HG03045 (cell line): ENCODE measurements around the gene CDKAL1.
"Not testable (repeated sequence)": the region's sequence is repeated elsewhere in the genome, so short reads cannot be mapped to it uniquely, and the experiment has no call there.

Experiments used
- ATAC-seq: cut with Tn5 transposase; IDR thresholded peaks from one replicate; pipeline ENCODE4 v1.9.1; 2021; ENCODE audit warnings: mild to moderate bottlenecking, moderate library complexity; ENCODE audit not compliant: unreplicated experiment

Gene CDKAL1

DNA sequence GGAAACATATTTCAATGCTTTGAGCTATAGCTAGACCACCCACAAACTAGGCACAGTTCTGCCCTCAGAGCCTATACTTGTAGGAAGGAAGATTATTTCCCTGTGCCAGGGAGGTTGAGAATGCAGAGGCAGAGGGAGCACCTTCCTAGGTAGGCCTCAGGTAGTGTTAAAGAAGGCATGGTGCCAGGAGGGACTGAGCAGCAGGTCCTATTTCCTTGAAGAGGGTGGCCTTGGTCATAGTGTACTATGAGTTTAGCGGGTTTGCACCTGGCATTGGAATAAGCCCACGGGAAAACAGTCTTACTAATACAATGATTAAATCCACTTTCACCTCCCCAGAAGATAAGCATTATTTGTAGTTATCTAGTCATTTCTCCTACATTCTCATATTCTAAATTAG, 375.4 kb downstream of the CDKAL1 start:
- ATAC-seq, result no peak

DNA sequence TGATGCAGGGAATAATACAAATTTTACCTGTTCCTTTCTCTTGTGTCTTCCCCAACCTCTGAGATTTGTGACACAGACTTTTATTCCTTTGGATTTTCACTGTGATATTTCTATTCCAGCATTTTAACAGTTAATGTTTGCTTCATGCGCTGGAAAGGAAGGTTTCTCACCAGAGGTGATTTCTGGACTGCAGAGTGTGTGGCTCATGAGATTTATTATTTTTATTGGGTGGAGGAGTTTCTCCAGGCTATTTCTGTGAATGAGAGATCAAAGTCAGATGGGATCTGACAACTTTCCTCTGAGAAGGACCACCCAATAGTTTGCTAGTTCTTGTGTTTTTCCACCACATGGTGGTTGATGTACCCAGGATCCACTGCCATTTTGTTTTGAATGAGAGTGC, 377.5 kb downstream of the CDKAL1 start:
- no peak for ATAC-seq

DNA sequence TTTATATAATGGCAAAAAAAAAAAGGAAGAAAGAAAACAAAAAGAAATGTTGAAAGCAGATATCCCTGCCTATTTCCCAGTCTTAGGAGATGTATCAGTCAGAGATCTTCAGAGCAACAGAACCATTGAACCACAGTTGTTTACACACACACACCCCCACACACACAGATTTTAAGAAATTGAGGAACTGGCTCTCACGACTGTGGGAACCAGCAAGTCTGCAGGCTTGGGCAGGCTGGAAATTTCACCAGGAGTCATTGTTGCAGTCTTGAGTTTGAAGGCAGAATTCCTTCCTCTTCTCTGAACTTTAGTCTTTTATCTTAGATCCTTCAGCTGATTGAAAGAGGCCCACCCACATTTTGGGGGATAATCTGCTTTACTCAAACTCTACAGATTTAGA, 380.9 kb downstream of the CDKAL1 start:
- ATAC-seq, result no peak

GRCh38 chr6:20915626-20916025, 381.4 kb downstream of the CDKAL1 start:
- no peak for ATAC-seq

DNA sequence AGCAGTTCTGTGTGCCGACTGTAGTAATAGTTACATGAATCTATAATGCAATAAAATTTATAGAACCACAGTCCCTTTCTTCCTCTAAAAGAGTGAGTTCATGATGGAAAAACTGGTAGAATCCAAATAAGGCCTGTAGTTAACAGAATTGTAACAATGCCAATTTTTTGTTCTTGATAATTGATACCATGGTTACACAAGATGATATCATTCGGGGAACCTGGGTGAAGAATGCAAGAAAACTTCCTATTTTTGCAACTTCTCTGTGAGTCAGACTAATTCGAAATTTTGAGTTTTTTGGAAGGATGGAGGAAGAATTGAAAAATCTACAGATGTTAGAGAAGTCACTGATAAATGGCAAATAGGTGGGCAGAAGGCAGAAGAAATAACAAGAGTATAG, 381.8 kb downstream of the CDKAL1 start:
- no peak for ATAC-seq

- ATAC-seq, result no peak
These were observed 384.6 kb downstream of the CDKAL1 start for GRCh38 chr6:20918868-20919267.

DNA sequence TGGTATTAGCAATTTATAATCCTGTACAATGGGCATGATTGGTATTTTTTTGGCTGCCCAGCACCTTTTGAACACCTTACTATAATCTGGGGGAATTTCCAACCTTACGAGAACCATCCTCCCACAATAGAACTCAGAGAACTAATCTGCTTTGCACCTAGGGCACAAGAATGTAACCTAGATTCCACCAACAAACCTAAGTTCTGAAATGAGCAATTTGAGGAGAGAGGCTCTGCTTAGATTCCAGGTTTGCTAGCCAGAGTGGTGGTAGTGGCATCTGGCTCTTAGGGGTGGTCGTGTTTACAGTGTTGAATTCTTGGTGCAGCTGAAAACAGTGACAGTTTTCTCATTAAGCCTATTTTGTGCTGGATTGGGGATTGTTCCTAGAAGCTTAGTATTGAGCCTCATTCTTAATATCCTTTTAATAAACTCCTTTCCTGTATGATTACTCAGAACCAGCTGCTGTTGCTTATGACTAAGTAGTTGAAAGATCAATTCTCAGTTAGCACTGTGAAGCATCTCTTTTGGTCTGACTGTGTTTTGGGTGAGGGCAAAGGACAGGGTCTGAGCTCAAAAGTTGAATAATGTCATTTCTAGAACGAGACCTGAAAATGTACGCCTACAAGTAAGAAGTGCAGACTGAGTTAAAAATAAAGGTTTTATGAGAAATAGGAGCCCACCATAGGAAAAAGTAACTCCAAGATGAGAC, 385.6 kb downstream of the CDKAL1 start:
- peak; percentile 85 for ATAC-seq

GRCh38 chr6:20921578-20921977, 387.3 kb downstream of the CDKAL1 start:
- ATAC-seq, result no peak

GRCh38 chr6:20922743-20923142, 388.5 kb downstream of the CDKAL1 start:
- ATAC-seq, result no peak

GRCh38 chr6:20924094-20924493, 389.8 kb downstream of the CDKAL1 start:
- not testable (repeated sequence) for ATAC-seq

GRCh38 chr6:20924911-20925543, 390.8 kb downstream of the CDKAL1 start:
- no peak for ATAC-seq

GRCh38 chr6:20927130-20927860, 393.0 kb downstream of the CDKAL1 start:
- ATAC-seq, result no peak

GRCh38 chr6:20929283-20929682, 395.0 kb downstream of the CDKAL1 start:
- ATAC-seq, result no peak

GRCh38 chr6:20931093-20931492, 396.8 kb downstream of the CDKAL1 start:
- ATAC-seq, result no peak

DNA sequence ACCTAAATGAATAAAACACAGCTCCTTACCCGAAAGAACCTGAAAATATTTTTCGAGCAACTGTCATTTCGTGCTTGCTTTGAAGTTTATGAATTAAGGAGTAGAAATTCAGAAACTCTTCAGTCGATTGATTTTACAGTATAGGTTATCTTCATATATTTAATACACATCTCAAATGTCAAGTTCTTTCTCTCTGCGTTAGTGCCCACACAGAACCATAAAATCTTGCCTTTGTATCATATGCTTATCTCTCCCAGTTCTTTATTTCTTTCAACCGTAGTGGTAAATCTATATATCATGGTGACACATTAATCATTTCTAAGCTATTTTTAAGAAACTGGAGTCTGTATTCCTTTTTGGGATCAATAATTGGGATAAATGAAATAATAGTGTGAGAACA, 397.5 kb downstream of the CDKAL1 start:
- ATAC-seq, result no peak

- ATAC-seq, result no peak
These were observed 398.0 kb downstream of the CDKAL1 start for GRCh38 chr6:20932284-20932683.

GRCh38 chr6:20933057-20933788, 399.0 kb downstream of the CDKAL1 start:
- ATAC-seq, result no peak

DNA sequence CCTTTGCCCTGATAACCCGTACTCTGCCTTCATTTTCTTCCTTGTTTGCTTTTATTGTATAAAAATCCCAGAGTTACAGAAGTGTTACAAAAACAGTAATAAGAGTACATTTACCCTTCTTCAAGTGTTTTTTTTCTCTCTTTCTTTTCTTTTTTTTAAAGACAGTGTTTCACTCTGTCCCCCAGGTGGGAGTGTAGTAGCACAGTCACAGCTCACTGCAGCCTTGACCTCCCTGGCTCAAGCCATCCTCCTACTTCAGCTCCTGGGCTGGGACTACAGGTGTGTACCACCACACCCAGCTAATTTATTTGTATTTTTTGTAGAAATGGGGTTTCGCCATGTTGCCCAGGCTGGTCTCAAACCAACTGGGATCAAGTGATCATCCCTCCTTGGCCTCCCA, 402.7 kb downstream of the CDKAL1 start:
- no peak for ATAC-seq

- no peak for ATAC-seq
These were observed 405.0 kb downstream of the CDKAL1 start for GRCh38 chr6:20939161-20939775.

GRCh38 chr6:20943040-20943627, 408.9 kb downstream of the CDKAL1 start:
- ATAC-seq, result no peak

GRCh38 chr6:20943922-20944321, 409.7 kb downstream of the CDKAL1 start:
- no peak for ATAC-seq
